Activated CD8-positive, alpha-beta memory T cell treated with anti-CD3 and anti-CD28 coated beads, Interleukin-2, amount 50 U/mL, for 1 hour (primary cell): ENCODE data around the gene MED31.
A peak's percentile ranks its signal among the peaks of the same experiment; 100 is the strongest.
"Not testable (repeated sequence)": the region's sequence is repeated elsewhere in the genome, so short reads cannot be mapped to it uniquely, and the experiment has no call there.

ENCODE experiments used
- DNase-seq: peaks from one replicate; pipeline ENCODE4 v3.0.0-alpha.2; 2020; ENCODE audit errors: extremely low read depth

Gene MED31

DNA sequence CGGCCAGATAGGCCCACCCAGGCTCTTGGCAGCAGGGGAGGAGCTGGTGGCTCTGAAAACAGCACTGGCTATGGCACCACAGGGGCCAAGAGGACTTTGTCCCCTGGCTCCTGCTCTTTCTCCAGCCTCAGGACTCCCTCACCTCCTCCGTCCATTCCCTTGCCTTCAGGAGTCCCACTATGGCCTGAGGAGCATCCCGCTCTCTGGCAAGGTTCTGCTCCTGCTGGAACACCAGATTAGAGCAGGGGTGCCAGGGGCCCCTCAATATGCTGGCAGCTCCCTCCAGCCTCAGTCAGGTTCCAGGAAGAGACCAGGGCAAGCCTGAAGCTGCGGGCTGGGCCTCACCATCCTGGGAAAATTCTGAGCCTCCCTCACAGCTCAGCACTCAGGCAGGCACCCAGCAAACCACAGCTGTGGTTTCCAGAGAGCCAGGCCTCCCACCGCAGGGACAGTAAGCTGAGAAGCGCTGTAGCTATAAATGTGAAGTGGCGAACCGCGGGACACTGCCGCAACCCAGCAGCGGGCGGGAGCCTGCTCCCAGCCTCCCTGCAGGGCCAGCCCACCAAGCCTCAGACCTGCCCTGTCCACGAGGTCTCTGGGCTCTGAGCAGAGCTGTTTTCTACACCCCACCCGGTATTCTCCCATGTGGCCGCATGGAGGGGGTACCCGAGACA lies 25.9 kb upstream of the MED31 start:
- no peak for DNase-seq

DNA sequence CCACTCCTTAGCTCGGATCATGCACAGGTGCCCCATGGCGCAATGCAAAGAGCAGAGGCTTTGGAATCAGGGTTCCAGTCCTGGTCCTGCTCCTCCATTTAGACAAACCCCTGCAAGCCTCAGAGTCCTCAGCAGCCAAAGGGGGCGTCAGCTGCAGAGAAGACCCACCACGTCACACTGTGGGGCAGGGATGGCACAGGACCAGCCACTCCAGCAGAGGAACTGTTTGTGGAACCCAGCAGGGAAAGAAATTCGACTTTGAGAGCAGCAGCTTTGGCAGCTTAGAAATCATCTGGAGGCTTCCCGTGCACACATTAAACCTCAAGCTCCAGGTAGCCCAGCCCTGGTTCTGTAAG lies 25.4 kb upstream of the MED31 start:
- no peak for DNase-seq

DNA sequence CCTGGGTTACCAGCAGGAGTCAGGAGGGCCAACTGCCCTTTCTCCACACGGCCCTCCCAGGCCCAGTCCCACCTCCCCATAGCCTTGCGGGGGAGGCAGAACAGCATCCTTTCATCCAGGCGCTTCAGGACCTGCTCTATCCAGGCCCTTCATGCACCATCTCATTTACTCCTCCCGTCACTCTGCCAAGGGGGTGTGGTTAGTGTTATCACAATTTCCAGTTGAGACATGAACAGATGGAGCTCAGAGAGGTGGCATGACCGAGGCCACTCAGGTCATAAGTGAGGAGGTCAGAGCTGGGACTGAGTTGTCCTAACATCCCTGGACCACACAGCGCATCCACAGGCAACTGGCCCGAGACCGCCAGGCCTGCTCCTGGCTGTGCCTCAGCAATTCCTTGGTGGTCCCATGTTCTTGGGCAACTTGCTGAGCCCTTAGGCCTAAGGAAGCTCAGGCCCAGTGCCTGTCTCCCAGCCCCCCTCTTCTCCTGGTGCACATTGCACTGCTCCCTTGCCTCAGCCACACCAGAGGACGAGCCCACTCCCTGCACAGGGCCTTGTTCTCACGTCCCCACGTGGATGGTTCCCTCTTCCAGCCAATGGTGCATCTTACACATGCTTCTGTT lies 23.9 kb upstream of the MED31 start:
- DNase-seq, result no peak

DNA sequence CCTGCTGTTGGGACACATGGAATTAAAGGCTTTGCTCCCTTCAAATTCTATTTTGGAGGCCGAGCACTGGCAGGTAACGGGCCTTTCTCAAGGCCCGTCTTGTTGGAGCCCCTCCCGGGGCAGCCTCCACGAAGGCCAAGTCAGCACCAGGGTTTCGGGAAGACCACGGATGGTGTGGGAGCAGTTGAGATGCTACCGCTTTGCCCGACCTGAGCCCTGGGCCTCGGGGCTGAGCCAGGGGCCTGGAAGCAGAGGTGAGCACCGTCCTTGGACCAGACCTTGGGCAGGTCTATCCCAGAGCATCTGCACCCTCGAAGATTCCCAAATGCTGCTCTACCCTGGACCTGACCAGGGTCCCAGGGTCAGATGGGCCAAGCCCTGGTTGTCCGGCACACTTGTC lies 23.2 kb upstream of the MED31 start:
- no peak for DNase-seq

DNA sequence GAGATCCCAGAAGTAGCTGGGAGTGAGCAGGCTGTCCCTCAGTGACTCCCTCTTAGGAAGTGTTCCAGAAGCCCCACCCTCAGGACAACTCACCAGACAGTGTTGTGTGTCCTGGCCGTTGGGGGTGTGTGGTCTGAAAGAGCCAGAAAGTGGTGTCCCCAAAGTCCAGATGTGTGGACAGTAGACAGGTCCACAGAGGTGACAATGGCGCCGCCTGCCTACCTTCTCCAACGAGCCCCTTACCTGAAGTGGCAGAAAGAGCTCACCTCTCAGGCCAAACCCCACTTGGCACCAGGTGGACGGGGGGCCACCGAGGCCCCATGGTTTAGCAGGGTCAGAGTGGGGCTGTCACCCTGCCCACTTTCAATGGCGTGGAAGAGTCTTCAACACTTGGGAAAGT lies 20.0 kb upstream of the MED31 start:
- no peak for DNase-seq

DNA sequence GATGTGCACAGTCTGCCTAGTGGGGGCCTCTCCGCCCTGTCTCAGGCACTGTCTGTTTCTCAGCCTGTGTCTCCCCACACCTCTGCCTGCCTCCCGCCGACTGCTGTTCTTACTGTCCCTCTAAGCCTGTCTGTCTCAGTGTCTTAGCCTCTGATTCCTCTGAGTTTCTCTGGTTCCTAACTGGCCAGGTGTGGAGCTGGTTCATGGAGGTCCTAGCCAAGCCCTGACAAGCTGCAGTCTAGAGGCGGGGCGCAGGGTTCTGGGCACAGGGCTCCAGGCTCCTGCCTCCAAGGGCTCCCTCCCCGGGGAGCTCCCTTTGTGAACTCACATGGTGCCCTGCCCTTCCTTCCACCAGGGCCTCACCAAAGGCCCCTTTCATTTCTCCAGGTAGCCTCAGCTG lies 19.6 kb upstream of the MED31 start:
- DNase-seq, result no peak

DNA sequence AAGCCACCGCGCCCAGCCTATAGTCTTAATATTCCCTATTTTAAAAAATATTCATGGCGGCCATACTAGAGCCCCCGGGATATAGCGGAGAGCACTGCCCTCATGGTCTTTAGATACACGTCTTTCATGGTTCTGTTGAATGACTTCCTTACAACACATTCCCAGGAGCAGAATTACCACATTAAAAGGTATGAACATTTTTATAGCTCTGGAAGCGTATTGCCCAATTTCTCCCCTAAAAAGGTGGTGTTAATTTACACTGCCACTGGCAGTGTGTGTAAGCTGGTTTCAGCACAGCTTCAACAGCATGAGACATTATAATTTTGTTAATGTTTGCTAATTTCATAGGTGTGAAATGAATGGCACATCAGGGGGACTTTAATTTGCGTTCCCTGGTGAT lies 19.2 kb upstream of the MED31 start:
- DNase-seq, result no peak

DNA sequence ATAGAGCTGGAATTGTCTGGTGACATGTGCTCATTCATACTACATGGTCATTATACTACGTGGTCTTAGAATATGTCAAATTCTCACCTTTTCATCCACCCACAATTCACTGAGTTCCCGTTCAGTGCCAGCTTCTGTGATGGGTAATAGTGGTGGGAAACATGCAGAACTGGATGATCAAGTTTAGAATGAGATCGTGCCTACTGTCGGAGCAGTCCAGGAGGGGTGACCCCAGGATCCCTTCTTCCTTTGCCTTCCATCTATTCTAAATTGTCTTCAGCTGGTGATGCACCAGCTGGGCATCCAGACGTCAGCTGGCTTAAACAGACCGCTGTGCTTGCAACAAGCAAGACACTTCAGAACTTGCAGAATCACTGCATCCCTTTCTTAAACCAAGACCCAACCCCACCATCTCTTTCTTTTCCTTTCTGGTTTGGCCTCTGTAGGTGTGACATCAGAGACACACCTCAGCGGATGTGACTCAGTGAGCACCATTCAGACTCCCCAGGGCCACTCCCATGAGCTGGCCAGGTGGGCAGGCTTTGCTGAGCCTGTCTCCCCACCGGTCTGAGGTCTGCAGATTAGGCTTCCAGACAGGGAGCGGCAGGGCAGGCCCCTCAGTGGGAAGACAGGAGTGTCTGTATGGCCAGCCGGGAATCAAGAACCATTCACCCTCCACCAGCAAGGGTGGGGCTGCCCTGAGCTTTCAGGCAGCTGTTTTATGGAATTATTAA lies 18.2 kb upstream of the MED31 start:
- DNase-seq, result no peak

DNA sequence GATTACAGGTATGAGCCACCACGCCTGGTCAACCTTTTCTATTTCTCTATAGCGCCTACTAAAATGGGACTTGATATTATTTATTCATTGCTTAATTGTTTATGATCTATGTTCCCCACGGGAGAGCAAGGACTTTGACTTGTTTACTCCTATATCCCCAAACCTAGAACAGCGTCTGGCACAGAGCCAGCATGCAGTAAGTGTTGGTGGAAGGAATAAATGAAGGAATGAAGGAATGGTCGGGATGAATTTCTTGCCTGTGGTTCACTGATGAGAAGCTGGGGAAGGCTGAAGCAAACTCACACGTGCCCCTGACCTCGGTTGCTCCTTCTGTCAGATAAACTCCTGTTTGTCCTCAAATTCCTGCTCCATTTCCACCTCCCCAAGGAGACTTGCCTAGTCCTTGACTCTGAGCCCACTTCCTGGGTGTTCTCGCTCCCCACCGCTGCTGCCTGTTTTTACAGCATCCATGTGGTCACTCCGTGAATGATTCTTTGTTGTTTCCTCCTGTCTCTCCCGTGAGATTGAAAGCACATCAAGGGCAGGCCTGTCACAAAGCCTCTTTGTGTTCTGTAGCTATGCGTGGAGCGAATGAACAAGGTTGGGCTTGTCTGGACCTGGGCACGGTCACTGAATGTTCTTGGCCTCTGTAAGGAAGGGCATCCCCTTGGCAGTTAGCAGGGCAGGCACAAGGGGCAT lies 17.5 kb upstream of the MED31 start:
- no peak for DNase-seq

DNA sequence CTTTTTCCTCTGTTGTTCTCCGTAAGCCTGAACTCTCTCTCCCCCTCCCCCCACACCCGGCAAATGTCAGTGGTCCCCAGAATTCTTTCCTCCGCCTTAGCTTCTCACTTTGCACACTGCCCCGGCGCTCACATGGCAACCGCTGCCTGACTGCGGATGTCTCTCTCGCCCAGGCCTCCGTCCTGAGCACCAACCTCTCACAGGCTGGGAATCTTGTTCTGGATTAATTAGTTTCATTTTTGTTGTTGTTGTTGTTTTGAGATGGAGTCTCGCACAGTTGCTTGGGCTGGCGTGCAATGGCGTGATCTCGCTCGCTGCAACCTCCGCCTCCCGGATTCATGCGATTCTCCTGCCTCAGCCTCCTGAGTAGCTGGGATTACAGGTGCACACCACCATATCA lies 16.8 kb upstream of the MED31 start:
- no peak for DNase-seq

DNA sequence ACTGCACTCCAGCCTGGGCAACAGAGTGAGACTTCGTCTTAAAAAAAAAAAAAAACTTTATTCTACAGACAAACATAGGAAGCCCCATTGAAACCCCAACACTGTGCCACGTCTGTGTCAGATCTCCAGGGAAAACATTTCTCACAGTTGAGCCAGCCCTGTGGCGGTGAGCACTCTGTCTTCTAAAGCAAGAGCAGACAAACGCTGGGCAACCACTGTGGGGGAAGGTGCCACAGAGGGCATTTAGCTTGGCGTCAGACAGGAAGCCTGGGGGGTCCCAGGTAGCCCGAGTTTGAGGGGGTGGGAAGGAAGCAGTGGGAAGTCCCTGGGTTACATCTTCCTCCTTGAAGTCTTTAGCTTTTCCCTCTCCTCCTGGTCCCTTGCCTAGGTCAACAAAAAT lies 16.1 kb upstream of the MED31 start:
- no peak for DNase-seq

DNA sequence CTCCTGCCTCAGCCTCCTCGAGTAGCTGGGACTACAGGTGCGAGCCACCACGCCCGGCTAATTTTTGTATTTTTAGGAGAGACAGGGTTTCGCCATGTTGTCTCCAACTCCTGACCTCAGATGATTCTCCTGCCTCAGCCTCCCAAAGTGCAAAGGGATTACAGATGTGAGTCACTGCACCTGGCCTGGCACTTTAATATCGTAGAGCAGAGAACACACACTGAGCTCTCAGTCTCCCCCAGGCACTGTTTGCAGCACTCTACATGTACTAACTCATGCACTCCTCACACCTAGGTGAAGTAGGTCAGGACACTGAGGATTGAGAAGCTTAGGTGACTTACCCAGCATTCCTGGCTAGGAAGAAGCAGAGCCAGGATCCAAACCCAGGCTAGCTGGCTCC lies 15.2 kb upstream of the MED31 start:
- DNase-seq, result no peak

DNA sequence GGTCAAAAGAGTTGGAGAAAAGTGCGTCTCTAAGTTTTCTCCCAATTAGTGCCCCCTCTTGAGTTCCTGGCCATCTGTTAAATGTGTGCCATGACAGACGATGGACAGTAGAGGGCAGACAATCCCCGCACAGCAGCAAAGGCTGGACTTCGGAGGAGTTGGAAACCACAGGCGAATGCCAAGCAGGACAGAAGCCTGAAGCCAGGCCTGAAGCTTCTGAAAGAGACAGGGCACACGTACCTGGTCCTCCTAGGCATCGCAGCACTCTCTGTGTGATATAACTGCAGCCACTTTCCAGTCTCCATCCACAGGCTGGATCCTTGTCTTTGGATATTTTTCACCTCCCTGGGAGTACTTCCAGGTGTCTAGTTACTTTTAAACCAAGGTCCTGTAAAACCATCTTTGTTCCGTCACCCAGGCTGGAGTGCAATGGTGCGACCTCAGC lies 14.7 kb upstream of the MED31 start:
- no peak for DNase-seq

DNA sequence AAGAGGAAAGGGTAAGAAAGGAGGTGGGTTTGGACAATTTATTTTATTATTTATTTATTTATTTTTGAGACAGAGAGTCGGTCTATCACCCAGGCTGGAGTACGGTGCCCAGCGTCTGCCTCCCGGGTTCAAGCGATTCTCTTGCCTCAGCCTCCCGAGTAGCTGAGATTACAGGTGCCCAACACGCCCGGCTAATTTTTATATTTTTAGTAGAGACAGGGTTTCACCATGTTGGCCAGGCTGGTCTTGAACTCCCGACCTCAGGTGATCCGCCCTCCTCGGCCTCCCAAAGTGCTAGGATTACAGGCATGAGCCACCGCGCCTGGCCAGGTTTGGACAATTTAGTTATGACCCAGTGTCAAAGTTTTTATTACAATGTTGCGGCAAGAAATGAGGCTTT lies 11.8 kb upstream of the MED31 start:
- DNase-seq, result not testable (repeated sequence)

DNA sequence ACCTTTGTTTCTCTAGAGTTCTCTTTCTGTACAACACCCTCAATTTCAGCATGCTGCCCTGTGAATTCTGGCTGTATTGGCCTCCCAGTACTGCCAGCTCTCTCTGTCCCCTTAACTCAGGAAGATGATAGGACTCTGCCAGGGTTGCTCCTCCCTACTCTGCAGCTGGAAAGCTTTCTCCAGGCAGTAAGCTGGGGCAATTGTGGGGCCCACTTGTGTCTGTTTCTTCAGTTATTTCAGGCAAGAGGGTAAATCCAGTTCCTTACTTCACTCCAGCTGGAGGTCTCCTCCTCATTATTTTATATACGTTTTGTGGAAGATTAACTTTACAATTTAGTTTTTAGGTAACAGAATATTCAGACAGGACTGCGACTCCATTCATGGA lies 10.1 kb upstream of the MED31 start:
- DNase-seq, result no peak

DNA sequence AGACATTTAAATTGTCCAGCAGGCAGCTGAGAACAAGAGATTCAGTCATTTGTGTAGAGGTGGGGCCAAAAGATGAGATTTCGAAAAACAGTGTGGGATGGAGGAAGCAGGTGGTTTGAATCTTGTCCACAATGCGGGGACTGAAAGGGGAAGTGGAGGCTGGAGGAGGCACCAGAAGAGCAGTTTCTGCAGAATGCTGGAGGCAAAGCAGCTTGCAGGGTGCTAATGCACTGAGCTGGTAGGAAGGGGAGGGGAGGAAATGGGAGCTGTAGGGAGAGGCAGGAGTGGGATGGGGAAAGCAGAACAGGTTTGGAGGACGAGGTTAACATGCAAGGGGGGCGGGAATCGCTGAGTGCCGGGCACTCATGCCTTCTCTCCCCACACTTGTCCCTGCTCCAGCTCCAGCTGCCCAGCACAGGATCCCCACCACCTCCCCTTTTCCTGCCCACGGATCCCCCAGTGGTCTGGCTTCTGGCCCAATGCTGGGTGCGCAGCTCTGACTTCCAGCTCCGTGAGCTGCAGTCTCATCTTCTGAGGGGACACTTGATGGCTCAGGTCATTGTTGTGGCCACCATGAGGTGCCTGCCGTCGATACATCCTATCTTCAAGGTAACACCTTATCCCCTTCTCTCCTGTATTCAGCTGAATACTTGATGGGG lies 9.5 kb upstream of the MED31 start:
- no peak for DNase-seq

DNA sequence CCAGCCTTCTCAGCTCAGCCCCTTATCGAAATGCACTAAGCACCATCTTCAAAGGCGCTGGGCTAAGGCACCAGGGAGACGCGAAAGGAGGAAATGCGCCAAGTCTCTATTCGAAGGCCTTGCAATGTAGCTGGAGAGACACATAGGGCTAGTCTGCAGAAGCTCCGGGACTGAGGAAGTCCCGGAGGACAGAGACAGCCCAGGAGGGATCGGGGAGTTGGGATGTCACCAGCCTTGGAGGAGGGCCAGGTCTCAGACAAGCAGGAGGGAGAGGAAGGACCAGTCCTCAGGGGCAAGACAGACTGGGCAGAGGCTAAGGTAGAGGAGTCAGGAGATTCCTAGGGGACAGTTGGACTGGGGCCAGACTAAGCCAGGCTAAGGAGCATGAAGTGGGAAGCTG lies 8.7 kb upstream of the MED31 start:
- no peak for DNase-seq

DNA sequence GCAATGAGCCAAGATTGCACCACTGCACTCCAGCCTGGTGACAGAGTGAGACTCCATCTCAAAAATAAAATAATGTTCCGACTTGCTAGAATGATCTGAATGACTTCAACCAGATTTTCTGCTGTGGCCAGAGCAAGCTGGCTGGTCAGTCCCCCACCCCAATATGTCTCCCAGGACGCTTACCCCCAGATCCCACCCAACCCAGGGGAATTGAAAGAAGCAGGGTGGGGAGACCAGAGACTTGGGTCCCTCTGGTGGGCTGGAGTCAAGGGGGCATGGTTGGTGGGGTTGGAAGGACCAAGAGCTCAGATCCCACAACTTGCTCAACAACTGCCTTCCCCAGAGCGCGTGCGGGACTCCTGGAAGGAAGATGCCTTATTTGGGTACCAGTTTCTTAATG lies 7.0 kb upstream of the MED31 start:
- DNase-seq, result not testable (repeated sequence)

DNA sequence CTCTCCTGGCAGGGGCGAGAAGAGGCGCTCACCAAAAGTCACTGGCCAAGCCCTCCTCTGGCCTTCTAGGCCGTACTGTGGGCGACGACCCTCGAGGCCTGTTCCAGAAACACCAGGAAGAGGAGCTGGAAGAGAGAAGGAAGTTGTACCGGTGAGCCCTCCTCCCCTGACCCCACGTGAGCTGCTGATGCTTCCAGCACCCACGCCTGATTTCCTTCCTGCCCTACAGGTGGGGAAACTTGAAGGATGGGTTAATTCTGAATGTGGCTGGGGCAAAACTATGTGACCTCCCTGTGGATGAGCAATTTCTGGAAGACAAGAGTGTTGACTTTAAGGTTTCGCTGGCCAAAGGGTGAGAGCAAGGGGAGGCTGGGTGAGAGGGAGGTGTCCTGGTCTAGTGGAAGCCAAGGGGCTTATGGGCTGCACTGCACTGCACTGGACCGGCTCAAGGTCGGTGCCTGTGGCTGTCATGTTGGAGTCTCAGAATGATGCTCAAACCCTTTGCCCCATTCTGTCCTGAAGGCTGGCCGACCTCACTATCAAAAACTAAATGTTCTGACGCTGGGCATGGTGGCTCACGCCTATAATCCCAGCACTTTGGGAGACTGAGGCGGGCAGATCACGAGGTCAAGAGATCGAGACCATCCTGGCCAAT lies 6.4 kb upstream of the MED31 start:
- no peak for DNase-seq

DNA sequence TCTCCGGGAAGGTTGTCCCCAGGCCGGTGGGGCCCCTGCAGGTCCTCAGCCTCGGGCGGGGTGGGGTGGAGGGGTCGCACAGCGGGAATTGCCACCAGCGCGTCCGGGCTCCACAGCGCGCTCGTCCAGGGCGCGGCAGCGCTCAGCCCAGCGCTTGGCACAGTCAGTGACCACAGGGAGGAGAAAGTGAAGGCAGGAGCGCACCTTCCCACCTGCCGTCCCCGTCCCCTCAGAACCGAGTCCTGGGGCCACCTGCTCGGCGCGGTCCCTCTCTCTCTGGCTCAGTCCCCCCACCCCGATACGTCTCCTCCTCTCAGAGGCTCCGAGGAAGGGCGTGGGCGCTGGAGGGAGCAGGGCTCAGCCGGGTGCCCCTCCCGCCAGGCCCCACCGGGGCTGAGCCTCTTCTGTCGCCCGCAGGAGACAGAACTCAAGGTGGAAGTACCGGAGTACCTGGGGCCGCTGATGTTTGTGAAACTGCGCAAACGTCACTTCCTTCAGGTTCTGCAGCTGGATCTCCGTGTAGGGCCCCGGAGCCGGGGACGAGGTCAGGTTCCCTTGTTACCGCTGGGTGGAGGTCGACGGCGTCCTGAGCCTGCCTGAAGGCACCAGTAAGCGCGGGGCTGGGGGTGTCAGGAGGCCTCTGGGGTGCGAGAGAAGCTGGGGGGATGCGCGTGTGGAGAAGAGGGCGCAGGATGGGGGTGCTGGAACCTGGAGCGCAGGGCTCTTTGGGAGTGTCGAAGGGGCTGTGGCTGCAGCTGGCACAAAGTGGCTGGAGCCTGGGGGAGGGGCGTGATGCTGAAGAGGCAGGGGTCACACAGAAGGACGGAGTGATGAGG lies 5.6 kb upstream of the MED31 start:
- peak; percentile 39 for DNase-seq
